ENCODE results near the gene DISC1.

DNA sequence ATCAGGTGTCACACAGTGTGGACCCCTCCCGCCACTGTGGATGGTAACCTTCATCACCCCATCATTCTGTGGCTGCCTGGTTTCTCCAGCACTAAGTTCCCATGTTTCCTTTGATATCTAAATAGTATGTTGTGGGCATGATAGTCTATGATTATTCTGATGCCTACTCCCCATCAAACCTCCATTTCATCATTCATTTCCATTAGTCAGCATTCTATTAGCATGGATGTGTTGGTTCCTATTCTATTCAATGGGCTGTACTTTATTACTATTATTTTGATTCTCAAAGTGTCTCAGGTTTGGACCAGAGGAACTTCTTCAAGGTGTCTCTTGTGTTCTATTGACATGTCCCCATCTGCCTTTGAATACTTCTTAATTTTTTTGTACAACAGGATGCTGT is 112.0 kb downstream of the DISC1 start:
- TF ChIP-seq POLR2A (IDR thresholded peaks at IDR 0.05; ENCODE audit: borderline replicate concordance, extremely low read depth, insufficient read depth, insufficient read length) (no peak), CTCF (IDR thresholded peaks at IDR 0.05 in 2 of 3, conservative IDR thresholded peaks at IDR 0.05 in 1 of 3; ENCODE audit: borderline replicate concordance in 1 of 3, insufficient read depth in 1 of 3, low read depth in 2 of 3, low read length in 2 of 3) (no peak)
